ENCODE measurements around the gene METTL8. TPM values are rescaled to one million over a fixed set of nuclear protein-coding genes. Genes with fewer than 3 reads are reported as not detected.

Gene METTL8, protein sequence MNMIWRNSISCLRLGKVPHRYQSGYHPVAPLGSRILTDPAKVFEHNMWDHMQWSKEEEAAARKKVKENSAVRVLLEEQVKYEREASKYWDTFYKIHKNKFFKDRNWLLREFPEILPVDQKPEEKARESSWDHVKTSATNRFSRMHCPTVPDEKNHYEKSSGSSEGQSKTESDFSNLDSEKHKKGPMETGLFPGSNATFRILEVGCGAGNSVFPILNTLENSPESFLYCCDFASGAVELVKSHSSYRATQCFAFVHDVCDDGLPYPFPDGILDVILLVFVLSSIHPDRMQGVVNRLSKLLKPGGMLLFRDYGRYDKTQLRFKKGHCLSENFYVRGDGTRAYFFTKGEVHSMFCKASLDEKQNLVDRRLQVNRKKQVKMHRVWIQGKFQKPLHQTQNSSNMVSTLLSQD
- 10 to 100 TPM; 32.9 to 34.5 TPM for total RNA-seq

GRCh38 chr2:171433763-171434012, at the start of gene METTL8:
Gene METTL8 (minus strand): TSS chr2:171433990. CDS start chr2:171392185, 41,805 bp downstream.
- no peaks in the 10 kb centered on the region for H3K27me3 Mint-ChIP-seq (ENCODE audit: low read depth)
- H3K36me3 Mint-ChIP-seq (ENCODE audit: low read depth): peaks cover 57% of the 10 kb centered on the region
- intact Hi-C loops (cut with micrococcal nuclease): loop anchor here (1.0 to 10.0 kb wide), 12 partner anchors 12 to 1609 kb away; partner anchors contain the start of genes DYNC1I2, GORASP2, HAT1 and METTL5
- CTCF ChIA-PET: interaction anchor here (0.6 to 2.0 kb wide), 5 partner anchors 17 to 504 kb away, joined by 3 to 7 read pairs (median 3); no protein-coding TSS in a partner anchor
- H3K4me3 Mint-ChIP-seq: peak within 1 kb of the TSS; percentile 86
- peak within 1 kb of the TSS; percentile 94 for H3K27ac Mint-ChIP-seq
- no peak for DNase-seq
- peaks cover 51% of the 10 kb centered on the region for H3K4me1 Mint-ChIP-seq (ENCODE audit: low read depth)
- peaks cover 8% of the 10 kb centered on the region for H3K9me3 Mint-ChIP-seq

DNA sequence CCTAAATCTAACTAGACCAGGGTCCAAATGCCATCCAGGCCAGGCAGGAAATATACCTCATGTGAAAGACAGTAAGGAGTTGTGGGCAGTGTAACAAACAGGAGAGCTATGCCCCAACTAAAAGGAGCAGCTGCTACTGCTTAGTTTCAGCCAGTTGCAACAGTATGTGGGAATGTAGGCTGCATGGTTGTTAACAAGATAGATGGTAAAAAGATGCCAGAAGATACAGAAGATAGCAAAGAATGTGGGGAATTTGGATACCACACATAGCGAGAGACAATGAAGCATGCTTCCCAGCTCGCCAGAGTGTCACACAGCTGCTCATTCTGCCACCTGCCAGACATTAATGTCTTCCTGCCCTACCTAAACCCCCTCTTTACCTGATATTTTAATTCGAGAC, 49.1 kb upstream of the METTL8 start:
- peaks cover 5% of the 10 kb centered on the region for H3K4me1 Mint-ChIP-seq (ENCODE audit: low read depth)
- no peaks in the 10 kb centered on the region for H3K27me3 Mint-ChIP-seq (ENCODE audit: low read depth)
- H3K27ac Mint-ChIP-seq: no peak overlapping the region
- intact Hi-C loops (cut with micrococcal nuclease): no loop called here
- peaks cover 34% of the 10 kb centered on the region for H3K36me3 Mint-ChIP-seq (ENCODE audit: low read depth)
- no peak overlapping the region for H3K4me3 Mint-ChIP-seq
- H3K9me3 Mint-ChIP-seq: peaks cover under 1% of the 10 kb centered on the region
- no peak for DNase-seq
- CTCF ChIA-PET: interaction anchor here (0.7 kb wide), 1 partner anchor 1624 kb away, joined by 3 read pairs; no protein-coding TSS in a partner anchor

DNA sequence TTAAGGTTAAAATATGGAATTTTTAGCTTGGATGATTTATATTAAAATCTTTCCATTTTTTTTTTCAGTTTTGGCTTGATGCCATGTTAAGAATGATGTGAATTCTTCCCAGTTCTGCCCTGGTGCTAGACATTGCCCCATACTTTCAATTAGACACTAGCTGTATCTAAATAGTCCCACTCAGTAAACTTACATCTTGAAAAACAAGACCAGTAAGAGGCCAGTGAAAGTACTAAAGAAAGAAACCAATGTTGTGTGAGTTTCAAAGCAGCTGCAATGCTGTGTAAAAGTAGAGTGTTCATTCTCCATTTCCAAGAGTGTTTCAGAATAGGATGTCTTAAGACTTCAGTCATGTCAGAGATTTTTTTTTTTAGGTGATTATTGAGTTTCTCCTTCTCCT, 48.5 kb upstream of the METTL8 start:
- DNase-seq: no peak
- CTCF ChIA-PET: interaction anchor here (0.6 to 0.9 kb wide), 3 partner anchors 47 to 1624 kb away, joined by 3 to 5 read pairs (median 4); no protein-coding TSS in a partner anchor
- no peak overlapping the region for H3K4me3 Mint-ChIP-seq
- intact Hi-C loops (cut with micrococcal nuclease): no loop called here
- H3K27ac Mint-ChIP-seq: no peak overlapping the region
- H3K9me3 Mint-ChIP-seq: no peaks in the 10 kb centered on the region
- H3K4me1 Mint-ChIP-seq (ENCODE audit: low read depth): peaks cover 5% of the 10 kb centered on the region
- no peaks in the 10 kb centered on the region for H3K27me3 Mint-ChIP-seq (ENCODE audit: low read depth)
- H3K36me3 Mint-ChIP-seq (ENCODE audit: low read depth): peaks cover 32% of the 10 kb centered on the region

GRCh38 chr2:171480908-171481307, 47.1 kb upstream of the METTL8 start:
- Mint-ChIP-seq H3K36me3 (ENCODE audit: low read depth) (peaks cover 27% of the 10 kb centered on the region), H3K4me1 (ENCODE audit: low read depth) (peaks cover 5% of the 10 kb centered on the region), H3K4me3 (no peak overlapping the region), H3K27me3 (ENCODE audit: low read depth) (no peaks in the 10 kb centered on the region), H3K27ac (no peak overlapping the region), H3K9me3 (no peaks in the 10 kb centered on the region)
- intact Hi-C loops (cut with micrococcal nuclease): no loop called here
- CTCF ChIA-PET: no interaction called here
- no peak for DNase-seq

DNA sequence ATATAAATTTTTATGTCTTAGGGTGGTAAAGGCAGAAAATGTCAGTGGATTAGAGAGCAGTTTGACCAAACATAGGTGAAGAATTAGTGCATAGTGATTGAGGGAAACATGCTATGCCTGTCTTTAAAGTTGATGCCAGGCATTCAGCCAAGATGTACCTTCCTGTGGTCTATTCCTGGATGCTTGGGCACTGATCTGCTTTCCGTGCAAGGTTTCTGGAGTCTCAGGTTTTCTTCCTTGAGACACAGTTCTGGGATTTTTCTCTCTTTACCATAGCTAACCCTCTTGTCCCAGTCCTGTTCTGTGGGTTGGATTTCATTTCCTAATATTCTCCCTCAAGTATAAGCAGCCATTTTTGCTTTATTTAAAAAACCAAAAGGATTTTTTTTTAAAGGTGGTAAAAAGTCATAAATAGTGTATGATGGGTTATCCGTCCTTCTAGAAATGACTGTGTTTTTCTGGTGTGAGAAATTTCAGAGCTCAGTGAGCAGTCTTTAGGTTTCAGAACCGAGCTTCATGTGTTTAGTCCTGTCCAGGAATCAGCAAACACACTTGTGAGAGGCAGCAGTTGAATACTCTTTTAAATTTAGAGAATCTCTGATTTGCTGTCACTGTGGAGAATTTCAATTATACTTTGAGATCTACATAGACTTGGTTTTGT, 45.5 kb upstream of the METTL8 start:
- CTCF ChIA-PET: interaction anchor here (0.7 kb wide), 1 partner anchor 273 kb away, joined by 3 read pairs; no protein-coding TSS in a partner anchor
- Mint-ChIP-seq H3K27me3 (ENCODE audit: low read depth) (no peaks in the 10 kb centered on the region), H3K4me1 (ENCODE audit: low read depth) (peaks cover 5% of the 10 kb centered on the region), H3K4me3 (no peak overlapping the region), H3K9me3 (no peaks in the 10 kb centered on the region), H3K36me3 (ENCODE audit: low read depth) (peaks cover 20% of the 10 kb centered on the region), H3K27ac (no peak overlapping the region)
- intact Hi-C loops (cut with micrococcal nuclease): no loop called here
- DNase-seq: no peak

DNA sequence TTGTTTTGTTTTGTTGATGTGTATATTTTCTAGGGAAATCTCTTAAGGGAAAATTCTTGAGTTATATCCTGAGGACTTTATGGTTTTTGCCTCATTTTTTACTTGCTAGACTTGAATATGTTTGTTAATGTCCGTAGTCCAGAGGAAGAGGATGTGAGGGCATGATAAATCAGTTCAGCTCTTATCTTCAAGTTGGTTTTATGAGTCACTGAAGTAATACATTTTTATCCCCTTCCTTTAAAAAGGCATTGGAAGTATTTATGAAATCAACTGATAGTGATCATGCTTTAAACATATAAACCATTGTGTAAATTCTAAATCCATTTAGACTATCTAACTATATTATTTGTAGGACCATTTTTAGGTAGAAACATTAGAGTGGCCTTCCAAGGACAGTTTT, 44.6 kb upstream of the METTL8 start:
- peaks cover 5% of the 10 kb centered on the region for H3K4me1 Mint-ChIP-seq (ENCODE audit: low read depth)
- intact Hi-C loops (cut with micrococcal nuclease): no loop called here
- H3K27me3 Mint-ChIP-seq (ENCODE audit: low read depth): no peaks in the 10 kb centered on the region
- no peak overlapping the region for H3K27ac Mint-ChIP-seq
- CTCF ChIA-PET: no interaction called here
- no peak for DNase-seq
- H3K36me3 Mint-ChIP-seq (ENCODE audit: low read depth): peaks cover 21% of the 10 kb centered on the region
- H3K4me3 Mint-ChIP-seq: no peak overlapping the region
- H3K9me3 Mint-ChIP-seq: no peaks in the 10 kb centered on the region

GRCh38 chr2:171475979-171476378, 42.2 kb upstream of the METTL8 start:
- Mint-ChIP-seq H3K27me3 (ENCODE audit: low read depth) (no peaks in the 10 kb centered on the region), H3K27ac (no peak overlapping the region)
- CTCF ChIA-PET: interaction anchor here (0.8 to 1.3 kb wide), 2 partner anchors 98 to 503 kb away, joined by 3 read pairs; no protein-coding TSS in a partner anchor

GRCh38 chr2:171470129-171470528, 36.3 kb upstream of the METTL8 start:
- Mint-ChIP-seq H3K9me3 (no peaks in the 10 kb centered on the region), H3K27ac (no peak overlapping the region), H3K4me3 (no peak overlapping the region), H3K36me3 (ENCODE audit: low read depth) (peaks cover 23% of the 10 kb centered on the region), H3K27me3 (ENCODE audit: low read depth) (no peaks in the 10 kb centered on the region), H3K4me1 (ENCODE audit: low read depth) (no peaks in the 10 kb centered on the region)
- DNase-seq: no peak
- CTCF ChIA-PET: no interaction called here
- intact Hi-C loops (cut with micrococcal nuclease): no loop called here

More at GRCh38 chr2:171475979-171476378, 42.2 kb upstream of the METTL8 start:
- H3K4me1 Mint-ChIP-seq (ENCODE audit: low read depth): peaks cover 5% of the 10 kb centered on the region
- no peak overlapping the region for H3K4me3 Mint-ChIP-seq
- DNase-seq: no peak
- intact Hi-C loops (cut with micrococcal nuclease): no loop called here
- H3K36me3 Mint-ChIP-seq (ENCODE audit: low read depth): peaks cover 22% of the 10 kb centered on the region
- H3K9me3 Mint-ChIP-seq: no peaks in the 10 kb centered on the region

GRCh38 chr2:171469176-171469575, 35.4 kb upstream of the METTL8 start:
- no peaks in the 10 kb centered on the region for H3K4me1 Mint-ChIP-seq (ENCODE audit: low read depth)
- no peaks in the 10 kb centered on the region for H3K9me3 Mint-ChIP-seq
- intact Hi-C loops (cut with micrococcal nuclease): no loop called here
- H3K27ac Mint-ChIP-seq: no peak overlapping the region
- DNase-seq: no peak
- H3K4me3 Mint-ChIP-seq: no peak overlapping the region
- CTCF ChIA-PET: no interaction called here
- H3K36me3 Mint-ChIP-seq (ENCODE audit: low read depth): peaks cover 18% of the 10 kb centered on the region
- no peaks in the 10 kb centered on the region for H3K27me3 Mint-ChIP-seq (ENCODE audit: low read depth)

DNA sequence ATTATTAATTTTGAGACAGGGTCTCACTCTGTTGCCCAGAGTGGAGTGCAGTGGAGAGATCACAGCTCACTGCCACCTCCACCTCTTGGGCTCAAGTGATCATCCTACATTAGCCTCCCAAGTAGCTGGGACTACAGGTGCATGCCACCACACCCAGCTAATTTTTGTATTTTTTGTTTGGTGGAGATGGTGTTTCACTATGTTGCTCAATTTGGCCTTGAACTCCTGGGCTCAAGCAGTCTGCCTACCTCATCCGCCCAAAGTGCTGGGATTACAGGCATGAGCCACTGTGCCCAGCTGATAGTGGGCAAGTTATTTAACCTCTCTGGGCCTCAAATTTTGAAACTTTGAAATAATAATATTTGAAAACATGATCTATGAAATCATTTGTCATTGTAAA, 26.7 kb upstream of the METTL8 start:
- H3K27ac Mint-ChIP-seq: no peak overlapping the region
- CTCF ChIA-PET: interaction anchor here (0.6 to 1.1 kb wide), 2 partner anchors 88 to 492 kb away, joined by 3 read pairs; no protein-coding TSS in a partner anchor
- H3K9me3 Mint-ChIP-seq: peaks cover 3% of the 10 kb centered on the region
- intact Hi-C loops (cut with micrococcal nuclease): no loop called here
- no peaks in the 10 kb centered on the region for H3K4me1 Mint-ChIP-seq (ENCODE audit: low read depth)
- peaks cover 30% of the 10 kb centered on the region for H3K36me3 Mint-ChIP-seq (ENCODE audit: low read depth)
- no peak overlapping the region for H3K4me3 Mint-ChIP-seq
- H3K27me3 Mint-ChIP-seq (ENCODE audit: low read depth): no peaks in the 10 kb centered on the region
- no peak for DNase-seq

GRCh38 chr2:171459498-171459897, 25.7 kb upstream of the METTL8 start:
- DNase-seq: no peak
- H3K9me3 Mint-ChIP-seq: peaks cover 3% of the 10 kb centered on the region
- no peak overlapping the region for H3K27ac Mint-ChIP-seq
- CTCF ChIA-PET: interaction anchor here (1.1 kb wide), 1 partner anchor 491 kb away, joined by 3 read pairs; no protein-coding TSS in a partner anchor
- intact Hi-C loops (cut with micrococcal nuclease): no loop called here
- H3K4me3 Mint-ChIP-seq: no peak overlapping the region
- peaks cover 36% of the 10 kb centered on the region for H3K36me3 Mint-ChIP-seq (ENCODE audit: low read depth)
- H3K27me3 Mint-ChIP-seq (ENCODE audit: low read depth): no peaks in the 10 kb centered on the region
- H3K4me1 Mint-ChIP-seq (ENCODE audit: low read depth): no peaks in the 10 kb centered on the region

GRCh38 chr2:171452773-171453172, 19.0 kb upstream of the METTL8 start:
- DNase-seq: no peak
- peaks cover 41% of the 10 kb centered on the region for H3K36me3 Mint-ChIP-seq (ENCODE audit: low read depth)
- H3K9me3 Mint-ChIP-seq: peaks cover under 1% of the 10 kb centered on the region
- H3K4me1 Mint-ChIP-seq (ENCODE audit: low read depth): no peaks in the 10 kb centered on the region
- H3K27me3 Mint-ChIP-seq (ENCODE audit: low read depth): no peaks in the 10 kb centered on the region
- intact Hi-C loops (cut with micrococcal nuclease): no loop called here
- H3K4me3 Mint-ChIP-seq: no peak overlapping the region
- H3K27ac Mint-ChIP-seq: no peak overlapping the region
- CTCF ChIA-PET: no interaction called here
